Kidney (tissue), 14 donors: ENCODE results near the gene FOLR2. TPM values are rescaled to one million over a fixed set of nuclear protein-coding genes. Genes with fewer than 3 reads are reported as not detected.

ENCODE experiments used
- DNase-seq, 5 donors: peaks; one replicate each; pipeline ENCODE4 v3.0.0-alpha.2; 2013 to 2020
- FAIRE-seq: peaks from 2 replicates; lab custom pipeline; 2012; peaks lifted over from hg19 to GRCh38; lab: Jason Lieb, UNC
- H3K27ac ChIP-seq, 2 donors: one replicate each; pipeline ENCODE4 v1.7.0; 2013; ENCODE audit warnings: low read depth in 2 of 2, low read length in 2 of 2, inconsistent platforms in 1 of 2
- H3K27me3 ChIP-seq: one replicate; pipeline ENCODE4 v1.7.1; 2013; ENCODE audit warnings: low read length, inconsistent platforms; ENCODE audit not compliant: control insufficient read depth, insufficient read depth
- H3K36me3 ChIP-seq, 3 donors: one replicate each; pipeline versions ENCODE4 v1.7.0 to v1.7.1; 2013; ENCODE audit warnings: low read length in 3 of 3, control low read depth in 1 of 3, inconsistent platforms in 1 of 3; ENCODE audit not compliant: insufficient read depth in 3 of 3, control insufficient read depth in 2 of 3
- H3K4me1 ChIP-seq, 3 donors: one replicate each; pipeline versions ENCODE4 v1.7.0 to v1.7.1; 2013; ENCODE audit warnings: low read length in 3 of 3, inconsistent platforms in 1 of 3, low read depth in 1 of 3; ENCODE audit not compliant: control insufficient read depth in 2 of 3, insufficient read depth in 2 of 3
- H3K4me3 ChIP-seq, 3 donors: one replicate each; pipeline versions ENCODE4 v1.7.0 to v1.8.1; 2013; ENCODE audit warnings: low read length in 3 of 3, control low read depth in 1 of 3, inconsistent platforms in 1 of 3
- H3K9ac ChIP-seq, 3 donors: one replicate each; pipeline versions ENCODE4 v1.7.0 to v1.7.1; 2013; ENCODE audit warnings: low read length in 3 of 3, control low read depth in 1 of 3, inconsistent platforms in 1 of 3
- H3K9me3 ChIP-seq, 3 donors: one replicate each; pipeline versions ENCODE4 v1.7.0 to v1.7.1; 2013; ENCODE audit warnings: low read length in 3 of 3, control low read depth in 1 of 3, inconsistent platforms in 1 of 3; ENCODE audit not compliant: control insufficient read depth in 2 of 3, insufficient read depth in 1 of 3
- intact Hi-C: fragments of 100-400 bp; cut with DNase I; formaldehyde crosslinking; loops from one replicate; pipeline ENCODE4 v1.11.1; 2022
- polyA plus RNA-seq: library from polyadenylated mRNA; stranded (reverse); fragments of 350-450 nt; fragmentation: Illumina TruSeq; extraction: RNeasy Lipid Tissue Mini Kit (QIAGEN cat#74804); gene quantifications from one replicate; pipeline ENCODE4 v1.2.3, GENCODE V29; 2014; ENCODE audit warnings: low read depth, low replicate concordance; ENCODE audit not compliant: insufficient read depth
- total RNA-seq: library from RNA; stranded (reverse); fragmentation: NEBNext Ultra II Directional; extraction: Animal tissue kit (Norgen Biotek cat#: 25700); gene quantifications from one replicate; pipeline ENCODE4 v1.2.1, GENCODE V29; 2021
- TF ChIP-seq, protein P1 (sequence below): IDR thresholded peaks from 3 replicates; pipeline ENCODE4 v1.5.1; 2012; ENCODE audit warnings: mild to moderate bottlenecking, moderate library complexity, borderline replicate concordance; ENCODE audit not compliant: insufficient read depth; ENCODE audit errors: extremely low read depth
- donor health status: control.
- donor health status: control.
- donor health status: control.
- donor health status: control.
- donor health status: control.
- donor health status: DM: yes; HTN: yes; CAD: no.
- donor health status: Normal renal cell carcinoma (clear cell type).

The FOLR2 gene
- total and polyA plus RNA-seq, 2 donors from 2014 or later = 16.8 to 31.9 TPM

DNA sequence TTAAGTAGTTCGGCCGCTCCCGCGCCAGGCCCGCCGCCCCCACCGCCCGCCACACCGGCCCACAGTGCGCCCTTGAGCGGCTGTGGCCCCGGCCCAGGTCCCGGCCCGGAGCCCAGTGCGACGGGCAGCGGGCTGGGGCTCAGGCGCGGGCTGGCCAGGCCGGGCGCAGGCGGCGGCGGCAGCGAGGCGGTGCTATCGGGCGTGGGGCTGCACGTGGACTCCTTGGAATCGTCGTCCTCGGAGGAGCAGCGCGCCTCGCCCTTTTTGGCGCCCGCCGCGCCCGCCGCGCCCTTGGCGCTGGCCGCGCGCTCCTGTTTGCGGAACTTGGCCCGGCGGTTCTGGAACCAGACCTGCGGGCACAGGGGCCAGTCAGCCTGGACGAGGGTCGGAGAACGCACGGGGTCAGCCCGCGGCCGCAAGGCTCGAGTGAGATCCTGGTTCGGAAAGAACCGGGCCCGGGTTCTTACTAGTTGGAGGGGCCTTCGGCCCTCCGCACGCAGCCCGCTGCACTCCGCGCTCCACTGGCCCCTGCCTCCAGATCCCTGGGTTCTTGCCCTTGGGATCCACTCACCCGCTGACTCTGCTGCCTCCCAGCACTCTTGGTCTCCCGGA is 23.4 kb downstream of the FOLR2 start:
- H3K9ac ChIP-seq = peak overlapping the region in 1 of 3 donors; percentile 5
- TF ChIP-seq, protein P1, sequence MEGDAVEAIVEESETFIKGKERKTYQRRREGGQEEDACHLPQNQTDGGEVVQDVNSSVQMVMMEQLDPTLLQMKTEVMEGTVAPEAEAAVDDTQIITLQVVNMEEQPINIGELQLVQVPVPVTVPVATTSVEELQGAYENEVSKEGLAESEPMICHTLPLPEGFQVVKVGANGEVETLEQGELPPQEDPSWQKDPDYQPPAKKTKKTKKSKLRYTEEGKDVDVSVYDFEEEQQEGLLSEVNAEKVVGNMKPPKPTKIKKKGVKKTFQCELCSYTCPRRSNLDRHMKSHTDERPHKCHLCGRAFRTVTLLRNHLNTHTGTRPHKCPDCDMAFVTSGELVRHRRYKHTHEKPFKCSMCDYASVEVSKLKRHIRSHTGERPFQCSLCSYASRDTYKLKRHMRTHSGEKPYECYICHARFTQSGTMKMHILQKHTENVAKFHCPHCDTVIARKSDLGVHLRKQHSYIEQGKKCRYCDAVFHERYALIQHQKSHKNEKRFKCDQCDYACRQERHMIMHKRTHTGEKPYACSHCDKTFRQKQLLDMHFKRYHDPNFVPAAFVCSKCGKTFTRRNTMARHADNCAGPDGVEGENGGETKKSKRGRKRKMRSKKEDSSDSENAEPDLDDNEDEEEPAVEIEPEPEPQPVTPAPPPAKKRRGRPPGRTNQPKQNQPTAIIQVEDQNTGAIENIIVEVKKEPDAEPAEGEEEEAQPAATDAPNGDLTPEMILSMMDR = peak; percentile 4
- H3K27me3 ChIP-seq = peaks cover 28% of the 10 kb centered on the region
- H3K36me3 ChIP-seq = peaks cover 0 to 18% (median 8%) of the 10 kb centered on the region in 3 donors
- intact Hi-C loops = no loop called here
- FAIRE-seq (no peak), DNase-seq (peak in 4 of 5 donors; percentile 28 to 71 (median 57))
- no peaks in the 10 kb centered on the region for H3K9me3 ChIP-seq
- H3K4me3 ChIP-seq = peak overlapping the region in 1 of 3 donors; percentile 37
- H3K4me1 ChIP-seq = peaks cover 0 to 15% (median 4%) of the 10 kb centered on the region in 3 donors
- no peak overlapping the region for H3K27ac ChIP-seq

DNA sequence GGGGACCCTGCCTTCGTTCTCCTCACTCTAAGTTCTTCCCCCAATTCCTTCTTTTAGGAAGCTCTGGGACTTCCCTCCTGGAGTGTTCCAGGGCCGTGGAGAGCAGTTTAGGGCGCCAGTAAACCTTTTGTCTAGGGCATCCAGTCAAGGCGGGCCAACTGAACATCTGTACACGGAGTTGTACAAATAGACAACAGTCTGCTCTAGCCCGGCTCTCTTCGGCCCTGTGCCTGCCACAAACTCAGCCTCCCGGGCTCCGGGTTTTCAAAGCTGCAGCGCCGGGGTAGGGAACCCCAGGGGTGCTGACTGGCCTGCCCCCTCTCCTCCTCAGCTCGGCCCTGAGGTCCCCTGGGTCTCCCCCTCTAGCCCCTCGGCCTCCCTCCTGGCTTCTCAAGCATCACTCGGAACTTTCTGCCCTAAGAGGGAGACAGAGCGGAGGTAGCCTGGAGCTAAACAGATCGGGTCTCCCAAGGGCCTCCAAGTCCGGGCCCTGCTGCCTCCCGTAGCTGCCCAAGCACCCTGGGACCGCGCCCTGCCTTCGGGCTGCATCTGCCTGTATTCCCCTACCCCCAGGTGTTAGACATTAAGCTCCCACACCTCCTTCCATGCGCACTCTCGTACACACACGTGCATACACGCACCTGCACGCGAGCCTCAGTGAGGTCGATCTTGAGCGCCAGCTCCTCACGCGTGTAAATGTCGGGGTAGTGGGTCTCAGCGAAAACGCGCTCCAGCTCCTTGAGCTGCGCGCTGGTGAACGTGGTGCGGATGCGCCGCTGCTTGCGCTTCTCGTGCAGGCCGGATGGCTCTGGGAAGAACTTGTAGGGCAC is 24.1 kb downstream of the FOLR2 start:
- TF ChIP-seq, protein P1 = no peak
- no peaks in the 10 kb centered on the region for H3K9me3 ChIP-seq
- no peak for FAIRE-seq
- H3K27ac ChIP-seq = no peak overlapping the region
- peaks cover 35% of the 10 kb centered on the region for H3K27me3 ChIP-seq
- peaks cover 0 to 15% (median 4%) of the 10 kb centered on the region in 3 donors for H3K4me1 ChIP-seq
- peak overlapping the region in 1 of 3 donors; percentile 5 for H3K9ac ChIP-seq
- H3K36me3 ChIP-seq = peaks cover 0 to 12% (median 5%) of the 10 kb centered on the region in 3 donors
- intact Hi-C loops = no loop called here
- DNase-seq = peak in 3 of 5 donors; percentile 35 to 65 (median 35)
- peak overlapping the region in 1 of 3 donors; percentile 37 for H3K4me3 ChIP-seq

DNA sequence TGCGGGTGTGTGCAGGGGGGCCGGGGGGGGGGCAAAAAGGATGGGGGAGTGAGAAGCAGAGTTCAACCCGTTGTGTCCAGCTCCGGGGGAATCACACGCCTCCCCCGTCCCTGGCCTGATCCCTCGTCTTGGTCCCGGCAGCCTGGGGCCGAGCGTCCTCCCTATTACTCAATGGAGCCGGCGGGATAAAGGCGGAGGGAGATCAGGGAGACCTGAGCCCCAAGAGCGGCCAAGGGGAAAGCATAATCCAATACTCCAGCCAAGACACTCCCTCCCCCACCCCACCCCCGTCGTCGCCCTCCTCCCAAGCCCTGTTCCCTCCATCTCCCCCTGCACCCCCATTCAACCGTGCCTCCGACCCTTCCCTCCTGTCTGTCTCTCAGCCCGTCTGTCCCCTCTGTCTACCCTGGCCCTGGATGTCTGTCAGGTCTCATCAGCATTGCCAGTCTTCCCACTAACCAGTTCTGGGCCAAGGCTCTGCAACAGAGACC is 24.7 kb downstream of the FOLR2 start:
- no peak overlapping the region for H3K9ac ChIP-seq
- no peak overlapping the region for H3K4me3 ChIP-seq
- intact Hi-C loops = no loop called here
- DNase-seq (peak in 2 of 5 donors; percentile 8 to 56), FAIRE-seq (no peak)
- peaks cover 42% of the 10 kb centered on the region for H3K27me3 ChIP-seq
- TF ChIP-seq, protein P1 = no peak
- no peaks in the 10 kb centered on the region for H3K9me3 ChIP-seq
- H3K27ac ChIP-seq = no peak overlapping the region
- H3K4me1 ChIP-seq = peaks cover 0 to 15% (median 4%) of the 10 kb centered on the region in 3 donors
- peaks cover 0 to 7% (median 1%) of the 10 kb centered on the region in 3 donors for H3K36me3 ChIP-seq
